Thoracic aorta (tissue), 2 donors: ENCODE results near the gene GOLT1B. TPM values are rescaled to one million over a fixed set of nuclear protein-coding genes. Genes with fewer than 3 reads are reported as not detected.

Experiments used
- ATAC-seq: fragments of 150-250 bp; one replicate; pipeline ENCODE4 v1.8.0; 2017; ENCODE audit warnings: low read depth; ENCODE audit not compliant: insufficient number of reproducible peaks, low FRiP score
- DNase-seq: peaks from one replicate; pipeline ENCODE4 v3.0.0-alpha.2; 2020; ENCODE audit warnings: low spot score
- H3K27ac ChIP-seq, 2 donors: fragments of 200-600 bp; sonication (generic); 1 replicate in 1 of 2; 2 replicates in 1 of 2; pipeline ENCODE4 v1.5.1; 2016; ENCODE audit warnings: mild to moderate bottlenecking in 2 of 2, moderate library complexity in 2 of 2
- H3K27me3 ChIP-seq: fragments of 200-600 bp; sonication (generic); replicated peaks from 2 replicates; pipeline ENCODE4 v1.6.0; 2016; ENCODE audit warnings: mild to moderate bottlenecking; ENCODE audit not compliant: insufficient read depth
- H3K36me3 ChIP-seq: fragments of 200-600 bp; sonication (generic); one replicate; pipeline ENCODE4 v1.5.1; 2016
- H3K4me1 ChIP-seq, 2 donors: fragments of 200-600 bp; sonication (generic); 1 replicate in 1 of 2; 2 replicates in 1 of 2; pipeline versions ENCODE4 v1.5.1 to v1.6.0; 2016; ENCODE audit warnings: low read depth in 2 of 2, mild to moderate bottlenecking in 1 of 2; ENCODE audit not compliant: control insufficient read depth in 1 of 2
- H3K4me3 ChIP-seq: fragments of 200-600 bp; sonication (generic); 2 replicates; pipeline ENCODE4 v1.5.1; 2016; ENCODE audit warnings: mild to moderate bottlenecking
- H3K9me3 ChIP-seq: fragments of 200-600 bp; sonication (generic); 2 replicates; pipeline ENCODE4 v1.5.1; 2016
- CTCF ChIP-seq: fragments of 200-600 bp; sonication (generic); IDR thresholded peaks from one replicate; pipeline ENCODE4 v1.5.1; 2019; ENCODE audit warnings: antibody characterized with exemption
- total RNA-seq, 2 donors: library from RNA; depleted of rRNA; stranded (reverse); fragments of >200 nt; gene quantifications; one replicate each; pipeline versions ENCODE4 v1.1.0 to v1.2.3, GENCODE V29; 2016

GOLT1B gene
- total RNA-seq, 2 donors from 2014 or later = 26.7 to 36.8 TPM

- H3K27me3 ChIP-seq = no peaks in the 10 kb centered on the region
- no peak for ATAC-seq
- H3K4me3 ChIP-seq = no peak overlapping the region
- no peak overlapping the region for H3K27ac ChIP-seq
- no peaks in the 10 kb centered on the region for H3K9me3 ChIP-seq
- DNase-seq = no peak
- no peaks in the 10 kb centered on the region for H3K36me3 ChIP-seq
- TF ChIP-seq CTCF = no peak
- H3K4me1 ChIP-seq = no peaks in the 10 kb centered on the region
Measured at GRCh38 chr12:21541773-21542172, 40.2 kb downstream of the GOLT1B start.

DNA sequence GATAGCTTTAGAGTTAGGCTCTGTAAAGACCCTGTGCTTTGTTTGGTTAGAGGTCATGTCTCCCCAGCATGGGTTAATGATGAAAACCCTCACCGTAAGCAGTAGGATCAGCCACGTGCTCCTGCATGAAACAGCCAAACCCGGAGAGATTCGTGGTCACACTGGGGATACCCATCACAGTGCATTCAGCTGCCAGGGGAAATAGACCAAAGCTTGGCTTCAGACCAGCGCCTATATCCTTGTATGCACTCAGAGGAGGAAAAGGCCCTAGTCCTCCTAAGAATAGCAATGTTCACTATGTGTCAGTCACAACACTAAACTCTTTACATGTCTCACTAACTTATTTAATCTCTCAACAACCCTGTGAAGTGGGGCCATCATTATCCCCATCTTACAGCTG, 40.8 kb downstream of the GOLT1B start:
- no peak overlapping the region for H3K27ac ChIP-seq
- TF ChIP-seq CTCF = no peak
- no peaks in the 10 kb centered on the region for H3K4me1 ChIP-seq
- H3K36me3 ChIP-seq = no peaks in the 10 kb centered on the region
- no peaks in the 10 kb centered on the region for H3K27me3 ChIP-seq
- ATAC-seq (no peak), DNase-seq (no peak)
- no peaks in the 10 kb centered on the region for H3K9me3 ChIP-seq
- H3K4me3 ChIP-seq = no peak overlapping the region

GRCh38 chr12:21543151-21543550, 41.6 kb downstream of the GOLT1B start:
- DNase-seq (no peak), ATAC-seq (no peak)
- no peak overlapping the region for H3K27ac ChIP-seq
- no peaks in the 10 kb centered on the region for H3K36me3 ChIP-seq
- no peaks in the 10 kb centered on the region for H3K9me3 ChIP-seq
- H3K4me3 ChIP-seq = no peak overlapping the region
- TF ChIP-seq CTCF = no peak
- H3K4me1 ChIP-seq = no peaks in the 10 kb centered on the region
- no peaks in the 10 kb centered on the region for H3K27me3 ChIP-seq

DNA sequence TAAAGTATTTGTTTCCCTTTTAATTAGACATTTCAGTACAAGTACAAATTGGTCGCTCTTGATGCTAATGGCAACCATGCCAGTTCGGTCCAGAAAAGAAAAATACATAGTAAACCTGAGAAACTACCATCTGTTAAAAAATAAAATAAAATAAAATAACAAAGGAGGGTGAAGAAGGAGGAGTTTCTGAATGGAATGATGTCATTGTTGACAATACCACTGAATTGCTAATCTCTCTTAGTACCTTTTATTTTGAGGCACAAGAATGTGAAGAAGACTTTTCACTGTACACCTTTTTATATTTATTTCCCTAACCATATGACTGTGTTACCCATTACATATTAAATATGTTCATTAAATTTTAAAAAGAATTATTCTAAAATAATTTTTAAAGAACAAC, 44.0 kb downstream of the GOLT1B start:
- H3K27me3 ChIP-seq = no peaks in the 10 kb centered on the region
- no peaks in the 10 kb centered on the region for H3K36me3 ChIP-seq
- no peaks in the 10 kb centered on the region for H3K9me3 ChIP-seq
- H3K4me1 ChIP-seq = no peaks in the 10 kb centered on the region
- H3K27ac ChIP-seq = no peak overlapping the region
- TF ChIP-seq CTCF = no peak
- DNase-seq (no peak), ATAC-seq (no peak)
- H3K4me3 ChIP-seq = no peak overlapping the region

DNA sequence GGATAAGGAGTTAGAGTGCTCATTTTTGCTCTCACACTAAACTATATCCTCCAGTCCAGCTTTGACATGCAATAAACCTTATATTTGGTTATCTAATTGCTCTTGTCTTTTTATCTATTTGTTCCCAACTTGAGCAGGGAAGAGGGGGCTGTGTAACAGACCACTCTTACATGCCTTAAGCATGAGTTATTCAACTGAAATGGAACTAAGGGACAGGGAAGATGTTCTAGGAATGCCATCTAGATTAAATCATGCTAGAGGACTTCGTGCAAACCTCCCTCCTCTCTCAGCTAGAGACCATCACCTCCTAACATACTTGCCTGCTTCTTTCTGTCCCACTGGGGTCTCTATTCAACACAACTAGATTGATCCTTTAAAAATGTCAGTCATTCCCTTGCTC, 45.1 kb downstream of the GOLT1B start:
- Histone ChIP-seq H3K27me3 (no peaks in the 10 kb centered on the region), H3K4me1 (peaks cover 0 to 4% of the 10 kb centered on the region in 2 donors), H3K9me3 (no peaks in the 10 kb centered on the region), H3K27ac (no peak overlapping the region), H3K36me3 (no peaks in the 10 kb centered on the region), H3K4me3 (no peak overlapping the region)
- no peak for TF ChIP-seq CTCF
- DNase-seq (no peak), ATAC-seq (no peak)
